Measurements from ENCODE around the gene FGFR2.

GRCh38 chr10:121577568-121577967 is 20.7 kb downstream of the FGFR2 start:
- TF ChIP-seq EZH2phosphoT487 (IDR thresholded peaks at IDR 0.05; ENCODE audit: low read depth) = no peak
- TF ChIP-seq, protein P1, sequence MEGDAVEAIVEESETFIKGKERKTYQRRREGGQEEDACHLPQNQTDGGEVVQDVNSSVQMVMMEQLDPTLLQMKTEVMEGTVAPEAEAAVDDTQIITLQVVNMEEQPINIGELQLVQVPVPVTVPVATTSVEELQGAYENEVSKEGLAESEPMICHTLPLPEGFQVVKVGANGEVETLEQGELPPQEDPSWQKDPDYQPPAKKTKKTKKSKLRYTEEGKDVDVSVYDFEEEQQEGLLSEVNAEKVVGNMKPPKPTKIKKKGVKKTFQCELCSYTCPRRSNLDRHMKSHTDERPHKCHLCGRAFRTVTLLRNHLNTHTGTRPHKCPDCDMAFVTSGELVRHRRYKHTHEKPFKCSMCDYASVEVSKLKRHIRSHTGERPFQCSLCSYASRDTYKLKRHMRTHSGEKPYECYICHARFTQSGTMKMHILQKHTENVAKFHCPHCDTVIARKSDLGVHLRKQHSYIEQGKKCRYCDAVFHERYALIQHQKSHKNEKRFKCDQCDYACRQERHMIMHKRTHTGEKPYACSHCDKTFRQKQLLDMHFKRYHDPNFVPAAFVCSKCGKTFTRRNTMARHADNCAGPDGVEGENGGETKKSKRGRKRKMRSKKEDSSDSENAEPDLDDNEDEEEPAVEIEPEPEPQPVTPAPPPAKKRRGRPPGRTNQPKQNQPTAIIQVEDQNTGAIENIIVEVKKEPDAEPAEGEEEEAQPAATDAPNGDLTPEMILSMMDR (IDR thresholded peaks at IDR 0.05; ENCODE audit: low read depth, low read length) = no peak

Data from OCI-LY3 (cell line).